SK-N-MC (cell line): ENCODE data around the gene ZC3H12A.

ENCODE experiments used
- DNase-seq: peaks from one replicate; pipeline ENCODE4 v3.0.0-alpha.2; 2011; ENCODE audit warnings: low read depth, low spot score
- H3K27ac ChIP-seq: fragments of 200-600 bp; sonication (generic); 2 replicates; pipeline ENCODE4 v1.5.1; 2016; ENCODE audit warnings: mixed run types
- H3K36me3 ChIP-seq: fragments of 200-600 bp; sonication (generic); 2 replicates; pipeline ENCODE4 v1.6.1; 2017; ENCODE audit warnings: antibody characterized with exemption, low read length, mixed read lengths; ENCODE audit not compliant: insufficient read depth
- H3K4me3 ChIP-seq: fragments of 200-600 bp; sonication (generic); 2 replicates; pipeline ENCODE4 v1.5.1; 2016
- H3K9ac ChIP-seq: fragments of 200-600 bp; sonication (generic); 2 replicates; pipeline ENCODE4 v1.8.0; 2017; ENCODE audit warnings: mixed run types, mixed read lengths; ENCODE audit not compliant: insufficient read length
- H3K9me3 ChIP-seq: fragments of 200-600 bp; sonication (generic); 2 replicates; pipeline ENCODE4 v1.6.1; 2017; ENCODE audit warnings: low read depth, mild to moderate bottlenecking, antibody characterized with exemption, low read length, moderate library complexity, mixed read lengths
- EZH2 ChIP-seq: fragments of 200-600 bp; sonication (generic); IDR thresholded peaks from one replicate; pipeline ENCODE4 v1.6.1; 2017; ENCODE audit warnings: antibody characterized with exemption
- FOXP2 ChIP-seq: optimal IDR thresholded peaks from 2 replicates; pipeline ENCODE3; 2011; ENCODE audit warnings: mild to moderate bottlenecking, moderate library complexity; ENCODE audit not compliant: insufficient read depth; ENCODE audit errors: extremely low read length, control extremely low read depth
- POLR2AphosphoS5 ChIP-seq: IDR thresholded peaks from 2 replicates; pipeline ENCODE4 v1.6.1; 2012; ENCODE audit warnings: mild to moderate bottlenecking, low read depth, low read length, borderline replicate concordance

Gene ZC3H12A

DNA sequence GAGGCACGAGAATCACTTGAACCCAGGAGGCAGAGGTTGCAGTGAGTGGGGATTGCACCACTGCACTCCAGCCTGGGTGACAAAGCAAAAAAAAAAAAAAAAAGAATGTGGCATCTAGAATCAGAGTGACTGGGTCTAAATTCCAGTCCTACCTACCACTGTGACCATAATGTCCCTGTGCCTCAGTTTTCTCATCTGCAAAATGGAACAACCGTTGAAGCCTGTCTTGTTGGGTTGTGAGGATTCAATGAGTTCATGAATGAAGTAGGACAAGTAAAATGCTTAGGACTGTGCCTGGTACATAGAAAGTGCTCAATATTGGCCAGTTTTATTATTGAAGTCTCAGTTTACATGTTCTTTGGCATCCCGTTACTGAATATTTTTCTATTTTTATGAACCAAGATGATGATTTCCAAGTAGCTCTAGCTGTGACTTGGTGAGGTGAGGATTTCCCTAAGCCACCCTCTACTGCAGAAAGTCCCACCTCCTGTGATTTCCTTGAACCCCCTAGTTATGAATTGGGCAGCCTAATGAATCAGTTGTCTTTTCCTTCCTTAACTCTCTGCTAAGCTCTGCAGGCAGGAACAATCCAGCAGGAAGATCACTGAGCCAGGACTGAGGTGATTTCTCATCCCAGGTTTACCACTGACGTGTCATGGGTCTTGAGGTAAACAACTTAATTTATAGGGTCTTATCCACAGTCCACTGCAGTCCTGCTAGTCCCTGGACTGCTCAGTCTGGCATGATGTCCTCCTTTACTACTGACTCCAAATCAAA lies 59.1 kb downstream of the ZC3H12A start:
- no peak overlapping the region for H3K9ac ChIP-seq
- no peak overlapping the region for H3K27ac ChIP-seq
- DNase-seq = no peak
- H3K36me3 ChIP-seq = peaks cover 20% of the 10 kb centered on the region
- no peaks in the 10 kb centered on the region for H3K9me3 ChIP-seq
- no peak overlapping the region for H3K4me3 ChIP-seq
- TF ChIP-seq EZH2 (no peak), POLR2AphosphoS5 (no peak), FOXP2 (no peak)
